ENCODE measurements around the gene ARHGAP45.

Gene ARHGAP45

DNA sequence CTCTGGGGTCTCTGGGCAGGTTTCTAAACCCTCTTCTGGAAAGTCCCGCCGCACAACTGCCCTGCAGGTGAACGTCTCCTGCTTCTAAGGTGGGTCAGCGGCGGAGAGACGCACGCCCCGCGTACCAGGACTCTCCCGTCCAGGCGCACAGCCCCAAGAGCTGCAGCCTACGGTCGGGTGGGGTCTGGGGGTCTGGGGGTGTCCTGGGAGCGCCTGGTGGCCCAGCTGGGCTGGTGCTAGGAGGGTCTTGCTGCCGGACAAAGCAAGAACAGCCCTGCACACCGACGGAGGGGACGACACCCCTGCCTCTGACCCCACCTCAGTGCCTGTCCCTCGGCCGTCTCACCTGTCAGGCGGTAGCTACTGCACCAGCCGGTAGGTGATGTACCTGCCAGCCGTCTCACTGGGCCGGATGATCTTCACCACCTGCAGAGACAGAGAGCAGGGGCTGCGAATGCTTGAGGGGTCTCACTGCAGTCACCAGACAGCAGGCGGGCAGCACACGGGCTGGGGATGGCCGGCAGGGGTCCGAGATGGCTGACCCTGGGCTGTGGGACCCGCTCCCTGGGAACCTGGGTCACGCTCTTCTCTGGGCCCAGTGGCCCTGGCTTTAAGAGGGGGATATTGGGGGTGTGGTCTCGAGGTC lies 22.3 kb downstream of the ARHGAP45 start:
- no peak for DNase-seq

DNA sequence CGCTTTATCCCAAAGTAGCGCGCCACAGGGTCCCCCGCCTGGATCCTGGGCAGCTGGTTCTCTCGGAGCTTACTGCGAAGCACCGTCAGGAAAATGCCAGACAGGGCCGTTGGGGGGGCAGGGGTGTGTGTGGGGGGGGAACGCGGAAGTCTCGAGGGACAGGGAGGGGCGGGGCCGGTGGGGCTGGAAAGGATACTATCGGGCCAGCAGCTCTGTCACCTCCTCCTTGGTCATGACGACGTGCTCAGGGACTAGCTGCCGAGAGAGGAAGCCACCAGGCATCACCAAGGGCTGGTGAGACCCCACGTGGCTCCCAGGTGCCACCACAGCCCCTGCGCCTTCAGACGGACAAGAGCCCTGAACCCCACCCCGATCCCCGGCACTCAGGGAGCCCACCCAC lies 22.9 kb downstream of the ARHGAP45 start:
- DNase-seq, result peak; percentile 63 to 73

DNA sequence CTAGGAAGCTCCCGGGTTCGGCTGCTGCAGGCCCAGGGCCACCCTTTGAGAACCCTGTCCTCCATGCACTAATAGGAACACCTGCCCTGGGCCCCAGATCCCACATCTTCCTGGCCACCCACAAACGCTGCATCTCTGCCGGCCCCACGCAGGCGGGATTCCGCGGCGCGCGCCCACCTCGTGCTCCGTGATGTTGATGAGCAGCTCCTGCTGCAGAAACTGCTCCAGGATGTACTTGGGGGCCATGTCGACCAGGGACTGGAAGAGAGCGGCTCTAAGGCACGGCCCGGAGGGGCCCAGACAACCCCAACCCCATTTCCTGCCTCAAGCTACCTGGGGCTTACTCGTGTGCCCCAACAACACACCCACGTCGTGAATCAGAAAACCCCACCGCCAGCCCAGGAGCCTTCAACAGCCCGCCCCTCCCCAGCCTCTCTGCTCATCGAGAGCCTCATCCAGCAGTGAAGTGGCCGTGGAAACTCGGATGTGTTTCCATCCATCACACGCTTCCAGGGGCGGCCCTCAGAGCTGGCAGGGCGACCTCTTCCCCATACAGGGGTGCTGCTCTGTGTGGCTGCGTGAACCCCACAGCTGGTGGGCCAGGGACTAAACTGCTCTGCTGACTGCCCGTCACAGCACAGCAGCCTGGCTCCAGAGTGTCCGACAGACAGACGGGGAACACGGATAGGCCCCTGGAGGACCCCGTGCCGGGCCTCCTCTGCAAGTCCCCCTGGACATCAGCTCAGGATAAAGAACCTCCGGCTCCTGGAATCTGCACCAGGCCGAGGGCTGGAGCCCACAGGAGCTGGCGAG lies 24.0 kb downstream of the ARHGAP45 start:
- DNase-seq, result peak in 1 of 2 donors; percentile 2

DNA sequence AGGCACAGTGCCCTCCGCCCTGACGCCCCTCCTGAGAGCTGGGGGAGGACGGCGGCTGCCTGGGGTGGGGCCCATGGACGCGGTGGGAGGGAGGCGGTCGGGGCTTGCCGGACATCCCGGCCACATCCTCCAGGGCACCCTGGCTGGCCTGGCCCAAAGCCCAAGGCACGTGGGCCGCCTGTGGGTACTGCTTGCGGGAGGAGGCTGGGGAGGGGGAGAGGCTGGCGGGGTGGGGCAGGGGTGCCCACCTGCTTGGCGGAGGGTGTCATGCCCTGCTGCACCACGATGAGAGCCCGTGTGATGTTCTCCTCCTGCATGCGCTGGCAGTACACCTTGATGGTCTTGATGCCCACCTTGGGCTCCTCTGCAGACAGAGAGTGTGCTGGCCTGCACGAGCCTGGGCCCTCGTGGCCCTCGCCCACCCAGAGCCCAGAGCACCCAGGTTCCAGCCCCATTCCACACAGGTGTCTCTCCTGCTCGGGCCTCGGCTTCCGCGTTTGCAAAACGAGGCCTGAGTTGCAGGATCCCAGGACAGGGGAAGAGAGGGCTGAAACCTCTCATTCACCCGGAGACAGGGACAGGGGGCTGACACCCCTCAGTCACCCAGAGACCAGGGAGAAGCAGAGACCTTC lies 24.7 kb downstream of the ARHGAP45 start:
- DNase-seq, result no peak

DNA sequence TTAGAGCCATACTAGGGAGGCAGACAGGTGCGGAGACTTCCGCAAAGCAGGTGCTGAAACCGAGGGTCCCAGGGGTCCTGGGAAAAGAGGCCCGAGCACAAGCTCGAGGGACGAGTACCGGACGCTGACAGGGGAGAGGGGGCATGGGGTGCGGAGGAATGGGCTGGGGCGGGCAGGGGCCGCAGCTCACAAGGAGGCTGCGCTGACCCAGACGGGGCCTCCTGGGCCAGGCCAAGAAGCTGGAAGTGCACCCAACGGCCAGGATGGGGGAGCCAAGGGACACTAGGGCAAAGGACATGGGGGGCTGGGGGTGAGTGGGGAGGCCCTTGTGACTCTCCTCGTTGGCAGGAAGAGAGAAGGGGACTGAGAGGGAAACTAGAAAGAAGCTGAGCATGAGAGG lies 26.4 kb downstream of the ARHGAP45 start:
- DNase-seq, result no peak

DNA sequence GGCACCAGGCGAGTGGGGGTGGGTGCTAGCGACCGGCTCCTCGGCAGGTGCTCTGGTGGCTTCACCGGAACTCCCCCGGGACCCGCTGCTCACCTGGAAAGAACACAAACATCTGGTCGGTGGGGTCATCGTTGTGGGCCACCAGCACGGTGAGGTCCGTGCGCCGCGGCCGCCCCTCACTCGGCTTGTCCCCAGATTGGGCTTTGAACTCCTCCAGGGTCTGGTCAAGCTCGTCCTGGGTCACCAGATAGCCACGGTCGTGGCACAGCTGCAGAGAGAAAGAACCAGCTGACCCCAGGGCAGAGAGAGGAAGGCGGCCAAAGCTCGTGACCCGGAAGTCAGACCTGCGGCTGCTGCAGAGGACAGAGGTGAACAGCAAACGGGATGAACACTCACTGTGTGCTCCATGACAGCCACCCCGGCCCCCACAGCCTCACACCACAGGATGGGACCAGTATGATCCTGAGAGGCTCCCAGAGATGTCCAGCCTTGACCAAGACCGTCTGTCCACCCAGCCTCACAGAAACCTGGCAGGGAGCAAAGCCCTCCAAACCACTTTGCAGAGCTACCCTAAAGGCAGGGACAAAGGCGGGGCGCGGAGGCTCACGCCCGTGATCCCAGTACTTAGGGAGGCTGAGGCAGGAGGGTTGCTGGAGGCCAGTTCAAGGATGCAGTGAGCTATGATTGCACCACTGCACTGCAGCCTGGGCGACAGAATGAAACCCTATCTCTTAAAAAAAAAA lies 27.0 kb downstream of the ARHGAP45 start:
- no peak for DNase-seq

DNA sequence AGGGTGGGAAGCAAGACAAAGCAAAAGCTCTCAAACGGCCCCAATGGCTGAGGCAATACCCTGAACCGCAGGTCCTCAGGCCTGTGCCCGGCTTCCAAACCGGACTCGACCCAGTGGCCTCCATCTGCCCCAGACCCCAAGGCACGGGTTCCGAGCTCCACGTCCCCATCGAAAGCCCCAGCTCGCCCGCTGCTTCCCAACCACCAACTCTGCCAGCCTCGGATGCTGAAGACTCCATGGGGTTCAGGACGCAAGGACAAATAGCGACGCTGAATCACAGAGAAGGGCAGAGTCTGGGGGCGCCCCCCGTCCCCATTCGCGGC lies 27.6 kb downstream of the ARHGAP45 start:
- no peak for DNase-seq

DNA sequence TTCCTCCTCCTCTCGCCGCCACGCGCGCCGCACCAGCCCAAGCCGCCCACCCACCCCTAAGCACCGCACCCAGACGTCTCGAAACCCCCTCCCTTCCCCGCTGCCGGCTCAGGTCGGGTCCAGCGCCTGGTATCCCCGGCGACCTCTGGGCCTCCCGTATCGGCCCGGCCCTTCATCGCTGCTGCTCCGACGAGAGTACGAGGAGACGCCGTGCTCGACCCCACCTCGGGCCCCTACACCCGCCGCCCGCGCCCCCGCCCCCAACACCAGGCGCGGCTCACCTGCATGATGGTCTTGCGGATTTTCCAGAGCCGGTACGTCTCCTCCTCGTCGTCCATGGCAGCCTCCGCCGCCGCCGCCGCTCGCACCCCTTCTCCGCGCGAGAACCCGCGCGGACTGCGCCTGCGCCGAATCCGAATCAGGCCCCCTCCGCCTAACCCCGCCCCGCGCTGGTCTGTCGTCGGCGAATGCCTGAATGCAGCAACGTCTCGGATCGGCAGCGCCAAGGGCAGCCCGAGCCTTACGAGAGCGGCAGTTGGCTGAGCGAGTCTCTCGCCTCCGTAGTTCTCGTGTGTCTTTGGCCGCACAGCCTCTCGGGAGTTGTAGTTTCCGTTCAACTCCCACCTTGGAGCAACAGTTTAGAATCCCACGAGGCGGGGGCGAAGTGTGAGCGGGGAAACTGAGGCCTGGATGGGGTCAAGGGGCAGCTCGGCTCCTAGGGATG lies 28.2 kb downstream of the ARHGAP45 start, which contains the start of gene POLR2E:
Gene POLR2E (minus strand): TSS at position 398 of the 724 bp plus-strand sequence. CDS start 60 bp downstream, at position 338.
- DNase-seq, result peak; percentile 98

DNA sequence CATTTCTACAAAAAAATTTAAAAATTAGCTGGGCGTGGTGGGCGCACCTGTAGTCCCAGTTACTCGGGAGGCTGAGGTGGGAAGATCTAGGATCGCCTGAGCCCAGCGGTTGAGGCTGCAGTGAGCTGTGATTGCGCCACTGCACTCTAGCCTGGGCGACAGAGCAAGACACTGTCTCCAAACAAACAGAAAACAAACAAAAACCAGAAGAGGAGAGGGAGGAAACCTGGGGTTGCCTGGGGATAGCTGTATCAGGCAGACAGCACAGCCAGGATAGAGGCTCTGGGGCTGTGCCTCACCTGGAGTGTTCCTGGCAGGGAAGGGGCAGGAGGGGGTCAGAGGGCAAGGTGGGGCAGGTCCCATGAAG lies 30.8 kb downstream of the ARHGAP45 start:
- no peak for DNase-seq

DNA sequence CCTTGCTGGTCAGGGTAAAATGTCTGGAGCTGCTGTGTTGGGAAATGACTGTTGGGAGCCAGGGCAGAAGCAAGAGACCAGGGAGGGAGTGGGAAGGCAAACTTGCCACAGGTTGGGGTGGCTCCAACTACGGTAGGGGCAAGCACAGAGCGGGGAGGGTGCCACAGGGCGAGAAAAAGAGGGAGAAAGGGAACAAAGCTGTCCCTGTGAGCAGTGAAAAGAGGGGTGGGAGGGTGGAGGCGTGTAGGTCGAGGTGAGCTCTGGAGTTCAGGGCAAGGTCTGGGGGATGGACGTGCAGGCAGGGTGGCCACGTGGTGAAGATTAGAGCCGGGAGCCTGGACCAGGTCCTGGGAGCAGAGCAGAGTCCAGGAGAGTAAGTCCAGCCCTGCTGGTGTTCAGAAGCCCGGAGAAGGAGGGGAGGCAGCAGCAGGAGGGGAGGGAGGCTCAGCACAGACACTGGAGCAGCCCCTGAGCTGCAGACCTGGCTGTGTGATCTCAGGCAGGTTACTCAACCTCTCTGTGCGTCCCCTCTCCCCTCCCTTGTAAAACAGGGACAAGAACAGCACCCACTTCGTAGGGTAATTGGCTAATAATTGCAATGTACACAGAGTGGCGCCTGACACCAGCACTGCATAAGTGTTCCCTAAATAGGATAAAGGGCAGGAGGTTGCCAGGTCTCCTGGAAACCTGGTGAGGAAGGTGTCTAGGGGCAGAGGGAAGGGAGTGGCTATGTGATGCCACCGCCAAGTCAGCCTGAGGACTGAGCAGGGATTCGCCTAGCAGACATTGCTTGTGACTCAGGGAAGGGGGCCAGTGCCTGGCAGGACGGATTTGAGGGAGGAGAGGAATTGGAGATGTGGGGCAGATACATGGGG lies 31.4 kb downstream of the ARHGAP45 start:
- no peak for DNase-seq

DNA sequence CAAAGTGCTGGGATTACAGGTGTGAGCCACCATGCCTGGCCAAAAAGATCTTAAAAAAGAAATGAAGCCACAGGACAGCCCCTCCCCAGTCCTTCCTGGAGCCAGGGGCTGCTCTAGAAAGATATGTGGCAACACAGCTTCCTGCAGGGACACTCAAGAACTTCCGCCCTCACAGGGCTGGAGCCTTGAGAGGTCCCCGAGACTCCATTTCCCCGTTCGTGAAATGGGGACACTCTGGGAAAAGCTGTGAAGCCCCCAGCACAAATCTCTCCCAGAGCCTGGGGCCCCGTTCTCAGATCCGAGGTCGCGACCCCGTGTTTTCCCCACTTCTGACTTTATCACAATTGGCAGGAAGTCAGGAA lies 34.4 kb downstream of the ARHGAP45 start:
- DNase-seq, result no peak

DNA sequence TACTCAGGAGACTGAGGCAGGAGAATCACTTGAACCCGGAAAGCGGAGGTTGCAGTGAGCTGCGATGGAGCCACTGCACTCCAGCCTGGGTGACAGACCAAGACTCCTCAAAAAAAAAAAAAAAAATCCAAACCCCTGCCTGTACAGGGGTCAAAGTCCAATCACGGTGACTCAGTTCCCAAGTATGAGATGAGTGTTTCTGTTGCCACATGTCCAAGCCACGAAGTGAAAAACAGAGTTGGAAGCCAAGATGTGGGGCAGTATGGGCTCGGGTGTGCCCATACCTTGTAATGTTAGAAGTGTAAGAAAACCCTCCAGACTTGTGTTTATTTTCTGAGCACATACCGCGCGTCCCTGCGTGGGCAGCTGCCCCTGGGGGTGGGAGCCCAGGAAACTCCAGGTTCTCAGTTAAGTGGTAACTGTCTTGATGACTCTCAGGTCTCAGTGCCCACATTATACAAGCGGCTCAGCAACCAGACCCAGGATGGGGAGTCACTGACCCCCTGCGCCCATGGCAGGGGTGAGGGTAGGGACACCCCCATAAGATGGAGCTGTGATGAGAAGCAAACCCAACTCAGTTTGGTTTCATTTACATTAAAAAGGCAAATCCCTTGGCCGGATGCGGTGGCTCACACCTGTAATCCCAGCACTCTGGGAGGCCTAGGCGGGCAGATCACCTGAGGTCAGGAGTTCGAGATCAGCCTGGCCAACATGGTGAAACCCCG lies 35.6 kb downstream of the ARHGAP45 start:
- no peak for DNase-seq

DNA sequence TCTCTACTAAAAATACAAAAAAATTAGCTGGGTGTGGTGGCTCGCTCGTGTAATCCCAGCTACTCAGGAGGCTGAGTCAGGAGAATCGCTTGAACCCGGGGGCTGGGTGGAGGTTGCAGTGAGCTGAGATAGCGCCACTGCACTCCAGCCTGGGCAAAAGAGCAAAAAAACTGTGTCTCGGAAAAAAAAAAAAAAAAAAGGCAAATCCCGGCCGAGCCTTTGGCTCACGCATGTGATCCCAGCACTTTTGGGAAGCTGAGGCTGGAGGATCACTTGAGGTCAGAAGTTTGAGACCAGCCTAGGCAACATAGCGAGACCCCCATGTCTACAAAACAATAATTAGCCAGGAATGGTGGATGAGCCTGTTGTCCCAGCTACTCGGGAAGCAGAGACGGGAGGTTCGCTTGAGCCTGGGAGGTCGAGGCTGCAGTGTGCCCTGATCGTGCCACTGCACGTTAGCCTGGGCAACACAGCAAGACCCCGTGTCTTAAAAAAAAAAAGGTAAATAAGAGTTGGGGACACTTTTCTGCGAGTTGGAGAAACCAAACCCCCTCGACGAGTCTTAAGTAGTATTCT lies 36.3 kb downstream of the ARHGAP45 start:
- DNase-seq, result no peak

DNA sequence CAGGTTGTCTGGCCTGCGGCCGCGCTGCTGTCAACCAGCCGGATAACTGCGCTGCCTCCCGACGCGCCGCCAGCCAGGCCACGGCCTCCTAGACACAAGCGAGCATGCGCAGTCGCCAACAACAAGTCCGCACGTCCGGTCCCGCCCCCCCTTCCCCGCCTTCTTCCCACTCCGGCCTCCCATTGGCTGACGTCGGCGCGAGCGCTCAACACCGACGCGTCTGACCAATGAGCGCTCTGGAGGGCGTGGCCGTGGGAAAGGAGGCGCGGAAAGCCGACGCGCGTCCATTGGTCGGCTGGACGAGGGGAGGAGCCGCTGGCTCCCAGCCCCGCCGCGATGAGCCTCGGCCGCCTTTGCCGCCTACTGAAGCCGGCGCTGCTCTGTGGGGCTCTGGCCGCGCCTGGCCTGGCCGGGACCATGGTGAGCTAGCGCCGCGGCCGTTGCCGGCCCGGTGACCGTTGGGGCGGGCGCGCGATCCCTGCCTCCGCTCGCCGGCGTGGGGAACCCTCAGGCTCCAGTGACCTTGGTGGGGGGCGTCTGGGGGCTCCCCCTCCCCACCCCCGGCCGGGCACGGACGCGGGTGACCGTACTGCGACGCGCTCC lies 36.8 kb downstream of the ARHGAP45 start, which contains the start of gene GPX4:
Gene GPX4 (plus strand): TSS at position 287 of the 603 bp plus-strand sequence. CDS start 50 bp downstream, at position 337.
- DNase-seq, result peak; percentile 99

DNA sequence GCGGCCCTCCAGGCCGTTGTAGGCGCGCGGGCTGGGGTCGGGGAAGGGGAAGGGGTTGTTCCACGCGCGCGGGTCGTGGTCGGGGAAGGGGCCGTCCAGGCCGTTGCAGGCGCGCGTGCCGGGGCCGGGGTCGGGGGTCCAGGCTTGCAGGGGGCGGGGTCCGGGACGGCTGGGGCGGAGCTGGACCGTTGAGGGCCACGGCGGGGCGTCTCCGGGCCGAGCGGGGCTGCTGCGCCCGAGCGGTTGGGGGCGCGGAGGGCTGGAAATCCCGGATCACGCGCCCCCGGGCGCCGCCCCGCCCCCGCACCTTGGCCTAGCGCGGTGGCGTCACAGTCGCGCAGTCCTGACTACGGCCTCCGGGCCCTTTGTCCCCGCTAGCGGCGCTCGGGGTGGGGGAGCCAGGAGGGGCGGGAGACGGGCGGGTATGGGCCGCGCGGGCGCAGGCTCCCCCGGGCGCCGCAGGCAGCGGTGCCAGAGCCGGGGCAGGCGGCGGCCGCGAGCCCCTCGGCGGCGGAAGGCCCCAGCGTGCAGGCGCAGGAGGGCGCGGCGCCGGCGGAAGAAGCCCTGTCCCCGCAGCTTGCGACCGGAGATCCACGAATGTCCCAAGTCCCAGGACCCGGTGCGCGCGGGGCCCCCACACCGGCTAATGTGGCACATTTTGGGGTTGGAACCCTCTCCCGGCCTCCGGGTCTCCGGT lies 37.5 kb downstream of the ARHGAP45 start:
- DNase-seq, result peak; percentile 79 to 82

DNA sequence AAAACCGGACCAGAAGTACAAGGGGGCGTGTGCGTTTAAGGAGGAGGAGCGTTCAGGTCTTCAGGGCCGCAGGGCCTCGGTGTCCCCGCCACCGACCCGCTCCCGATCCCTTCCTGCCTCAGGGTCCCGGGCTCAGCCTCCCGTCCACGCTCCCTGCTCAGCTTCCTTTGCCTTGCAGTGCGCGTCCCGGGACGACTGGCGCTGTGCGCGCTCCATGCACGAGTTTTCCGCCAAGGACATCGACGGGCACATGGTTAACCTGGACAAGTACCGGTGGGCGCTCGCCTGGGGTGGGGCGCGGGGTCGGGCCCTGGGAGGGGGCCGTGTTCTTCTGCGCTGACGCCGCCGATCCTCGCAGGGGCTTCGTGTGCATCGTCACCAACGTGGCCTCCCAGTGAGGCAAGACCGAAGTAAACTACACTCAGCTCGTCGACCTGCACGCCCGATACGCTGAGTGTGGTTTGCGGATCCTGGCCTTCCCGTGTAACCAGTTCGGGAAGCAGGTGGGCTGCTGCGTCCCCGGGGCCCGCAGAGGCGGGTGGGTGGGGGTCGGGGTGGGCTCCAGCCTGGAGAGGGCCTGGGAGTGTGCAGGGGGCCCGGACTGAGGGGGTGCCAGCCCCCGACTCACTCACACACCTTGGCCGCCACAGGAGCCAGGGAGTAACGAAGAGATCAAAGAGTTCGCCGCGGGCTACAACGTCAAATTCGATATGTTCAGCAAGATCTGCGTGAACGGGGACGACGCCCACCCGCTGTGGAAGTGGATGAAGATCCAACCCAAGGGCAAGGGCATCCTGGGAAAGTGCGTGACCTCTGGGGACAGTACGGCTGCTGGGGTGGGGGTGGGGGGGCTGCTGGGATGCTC lies 38.3 kb downstream of the ARHGAP45 start:
- DNase-seq, result no peak

DNA sequence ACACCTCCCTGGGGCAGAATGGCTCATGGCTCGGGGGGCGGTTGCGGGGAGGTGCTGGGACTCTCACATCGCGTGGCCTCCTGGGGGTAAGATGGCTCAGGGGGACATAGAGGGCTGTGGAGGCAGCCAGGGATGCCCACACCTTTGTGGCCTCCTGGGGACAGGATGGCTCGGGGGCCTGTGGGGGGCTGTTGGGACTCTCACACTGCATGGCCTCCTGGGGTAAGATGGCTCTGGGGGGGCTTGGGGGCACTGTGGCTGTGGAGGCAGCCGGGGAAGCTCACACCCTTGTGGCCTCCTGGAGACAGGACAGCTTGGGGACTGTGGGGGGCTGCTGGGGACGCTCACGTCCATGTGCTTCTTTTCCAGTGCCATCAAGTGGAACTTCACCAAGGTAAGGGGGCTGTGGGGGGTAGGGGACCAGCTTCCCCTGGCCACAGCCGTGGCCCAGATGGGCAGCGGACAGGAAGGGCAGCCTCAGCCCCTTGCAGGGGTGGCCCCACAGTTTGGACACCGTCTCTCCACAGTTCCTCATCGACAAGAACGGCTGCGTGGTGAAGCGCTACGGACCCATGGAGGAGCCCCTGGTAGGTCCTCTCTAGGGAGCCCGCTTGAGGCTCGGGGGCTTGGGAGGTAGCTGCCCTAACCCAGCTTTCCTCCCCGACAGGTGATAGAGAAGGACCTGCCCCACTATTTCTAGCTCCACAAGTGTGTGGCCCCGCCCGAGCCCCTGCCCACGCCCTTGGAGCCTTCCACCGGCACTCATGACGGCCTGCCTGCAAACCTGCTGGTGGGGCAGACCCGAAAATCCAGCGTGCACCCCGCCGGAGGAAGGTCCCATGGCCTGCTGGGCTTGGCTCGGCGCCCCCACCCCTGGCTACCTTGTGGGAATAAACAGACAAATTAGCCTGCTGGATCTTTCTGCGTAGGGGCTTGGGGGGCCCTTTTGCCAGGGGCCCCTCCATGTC lies 39.2 kb downstream of the ARHGAP45 start:
- DNase-seq, result no peak

Data from CD4-positive, alpha-beta T cell treated with Interleukin-1 beta for 1 hour (primary cell).